ENCODE data around the gene UBASH3B.

DNA sequence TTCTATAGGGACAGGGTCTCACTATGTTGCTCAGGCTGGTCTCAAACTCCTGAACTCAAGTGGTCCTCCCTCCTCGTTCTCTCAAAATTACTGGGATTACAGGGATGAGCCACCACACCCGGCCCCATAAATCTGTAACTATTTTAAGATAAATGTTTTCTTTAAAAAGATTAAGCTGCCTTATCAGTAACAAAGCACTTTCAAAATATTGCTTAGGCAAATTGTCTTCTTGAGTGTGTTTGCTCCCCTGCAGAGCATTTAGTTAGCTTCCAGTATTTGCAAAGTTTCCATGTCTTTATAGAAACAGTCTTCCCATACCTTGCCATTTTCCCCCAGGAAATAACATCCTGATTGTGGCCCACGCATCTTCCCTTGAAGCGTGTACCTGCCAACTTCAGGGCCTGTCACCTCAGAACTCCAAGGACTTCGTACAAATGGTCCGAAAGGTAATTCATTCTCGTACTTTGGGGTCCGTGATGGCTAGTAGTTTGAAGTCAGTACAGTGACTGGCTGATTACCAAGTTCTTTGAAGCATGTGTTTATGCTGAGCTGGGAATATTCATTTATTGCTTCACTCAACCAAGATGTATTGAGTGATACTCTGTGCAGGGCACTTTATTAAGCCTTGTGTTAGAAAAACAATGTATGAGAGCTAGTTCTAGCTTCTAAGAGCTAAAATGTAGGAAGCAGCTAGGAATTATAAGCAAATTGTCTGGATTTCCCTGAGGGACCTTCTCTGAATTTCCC lies 152.4 kb downstream of the UBASH3B start:
- TF ChIP-seq, protein P1, sequence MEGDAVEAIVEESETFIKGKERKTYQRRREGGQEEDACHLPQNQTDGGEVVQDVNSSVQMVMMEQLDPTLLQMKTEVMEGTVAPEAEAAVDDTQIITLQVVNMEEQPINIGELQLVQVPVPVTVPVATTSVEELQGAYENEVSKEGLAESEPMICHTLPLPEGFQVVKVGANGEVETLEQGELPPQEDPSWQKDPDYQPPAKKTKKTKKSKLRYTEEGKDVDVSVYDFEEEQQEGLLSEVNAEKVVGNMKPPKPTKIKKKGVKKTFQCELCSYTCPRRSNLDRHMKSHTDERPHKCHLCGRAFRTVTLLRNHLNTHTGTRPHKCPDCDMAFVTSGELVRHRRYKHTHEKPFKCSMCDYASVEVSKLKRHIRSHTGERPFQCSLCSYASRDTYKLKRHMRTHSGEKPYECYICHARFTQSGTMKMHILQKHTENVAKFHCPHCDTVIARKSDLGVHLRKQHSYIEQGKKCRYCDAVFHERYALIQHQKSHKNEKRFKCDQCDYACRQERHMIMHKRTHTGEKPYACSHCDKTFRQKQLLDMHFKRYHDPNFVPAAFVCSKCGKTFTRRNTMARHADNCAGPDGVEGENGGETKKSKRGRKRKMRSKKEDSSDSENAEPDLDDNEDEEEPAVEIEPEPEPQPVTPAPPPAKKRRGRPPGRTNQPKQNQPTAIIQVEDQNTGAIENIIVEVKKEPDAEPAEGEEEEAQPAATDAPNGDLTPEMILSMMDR (IDR thresholded peaks at IDR 0.05; ENCODE audit: insufficient read depth, low read depth, low read length) = no peak
- TF ChIP-seq EZH2 (IDR thresholded peaks at IDR 0.05; ENCODE audit: insufficient read depth, low read length) = no peak
